EL (cell line): Measurements from ENCODE around the gene IP6K3.

Experiments used
- DNase-seq: peaks from one replicate; pipeline ENCODE4 v3.0.0-alpha.2; 2016

IP6K3 gene, protein sequence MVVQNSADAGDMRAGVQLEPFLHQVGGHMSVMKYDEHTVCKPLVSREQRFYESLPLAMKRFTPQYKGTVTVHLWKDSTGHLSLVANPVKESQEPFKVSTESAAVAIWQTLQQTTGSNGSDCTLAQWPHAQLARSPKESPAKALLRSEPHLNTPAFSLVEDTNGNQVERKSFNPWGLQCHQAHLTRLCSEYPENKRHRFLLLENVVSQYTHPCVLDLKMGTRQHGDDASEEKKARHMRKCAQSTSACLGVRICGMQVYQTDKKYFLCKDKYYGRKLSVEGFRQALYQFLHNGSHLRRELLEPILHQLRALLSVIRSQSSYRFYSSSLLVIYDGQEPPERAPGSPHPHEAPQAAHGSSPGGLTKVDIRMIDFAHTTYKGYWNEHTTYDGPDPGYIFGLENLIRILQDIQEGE

DNA sequence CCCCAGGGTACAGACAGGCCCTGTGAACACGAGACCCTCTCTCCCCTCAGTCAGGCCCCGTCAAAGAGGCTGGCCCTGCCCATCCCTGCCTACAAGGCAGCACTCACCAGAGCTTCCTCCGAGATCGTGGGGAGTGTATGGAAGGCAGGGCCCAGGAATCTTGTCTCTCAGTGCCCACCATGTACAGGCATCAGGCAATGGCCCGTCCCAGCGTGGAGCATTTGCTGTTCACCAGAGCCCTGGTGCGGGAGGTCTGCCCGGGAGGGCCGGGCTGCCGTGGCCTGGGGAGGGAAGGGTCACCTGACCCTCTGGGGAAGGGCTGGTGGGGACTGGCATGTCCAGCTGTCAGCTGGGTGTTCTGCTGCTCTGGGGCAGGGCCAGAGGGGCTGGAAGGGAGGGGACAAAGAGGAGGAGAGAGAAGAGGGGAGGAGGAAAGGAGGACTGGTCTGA is at the start of gene IP6K3:
TSS of gene IP6K3 (minus strand) at position 255 of the 450 bp plus-strand sequence. CDS start 11,429 bp downstream, outside the sequence.
- DNase-seq: no peak

- no peak for DNase-seq
These were observed 48.4 kb upstream of the IP6K3 start for GRCh38 chr6:33794910-33795623.

GRCh38 chr6:33792981-33793380 is 46.3 kb upstream of the IP6K3 start:
- no peak for DNase-seq

DNA sequence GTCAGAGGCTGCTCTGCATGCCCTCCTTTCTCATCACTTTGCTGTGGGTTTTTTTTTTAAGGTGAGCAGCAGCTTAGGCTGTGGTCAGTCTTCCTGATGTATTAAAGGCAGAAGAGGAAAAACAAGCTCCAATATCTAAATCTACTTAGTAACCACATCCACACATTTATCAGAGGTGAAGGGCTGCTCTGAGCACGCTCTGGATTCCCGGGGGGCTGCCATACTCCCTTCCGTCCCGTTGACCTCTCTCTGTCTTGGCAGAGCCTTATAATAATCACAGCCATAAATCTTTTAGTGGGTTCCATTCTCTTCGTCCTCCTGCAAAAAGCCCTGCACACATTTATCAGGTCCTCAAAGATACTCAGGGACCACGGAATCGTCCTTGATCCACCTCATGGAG is 44.9 kb upstream of the IP6K3 start:
- DNase-seq: no peak

DNA sequence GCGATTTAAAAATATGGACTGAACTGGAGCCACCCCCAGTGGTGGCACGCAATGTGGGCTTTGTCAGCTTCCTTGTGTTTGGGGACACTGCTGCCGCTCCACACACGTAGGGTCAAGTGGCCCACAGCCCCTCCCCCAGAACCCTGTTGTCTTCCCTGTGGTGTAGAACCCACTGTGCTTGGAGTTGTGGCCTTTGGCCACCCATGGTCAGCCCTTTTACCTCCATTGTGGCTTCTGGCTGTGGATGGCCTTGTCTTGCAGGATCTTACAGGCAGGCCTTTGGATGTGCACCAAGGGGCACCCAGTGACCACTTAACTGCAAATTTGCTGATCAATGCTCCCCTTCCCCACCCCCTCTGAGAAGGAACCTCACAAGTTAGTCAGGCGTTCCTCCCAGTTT is 44.2 kb upstream of the IP6K3 start:
- DNase-seq: no peak

GRCh38 chr6:33790379-33790778 is 43.7 kb upstream of the IP6K3 start:
- DNase-seq: no peak

DNA sequence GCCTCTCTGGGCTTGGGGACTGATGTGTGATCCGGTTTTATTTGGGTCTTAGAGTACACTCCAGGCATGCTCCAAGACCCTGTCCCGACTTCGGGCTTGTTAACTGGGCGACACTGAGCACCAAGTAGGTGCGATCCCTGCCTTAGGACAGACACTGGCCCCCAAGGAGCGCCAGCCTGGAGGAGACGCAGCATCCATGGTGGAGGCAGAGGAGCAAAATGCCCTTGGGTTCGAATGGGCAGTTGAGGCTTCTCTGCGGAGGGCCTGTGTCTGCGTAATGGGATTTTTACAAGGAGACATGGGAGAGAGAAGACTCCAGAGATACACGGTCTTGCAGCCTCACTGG is 42.8 kb upstream of the IP6K3 start:
- DNase-seq: no peak

DNA sequence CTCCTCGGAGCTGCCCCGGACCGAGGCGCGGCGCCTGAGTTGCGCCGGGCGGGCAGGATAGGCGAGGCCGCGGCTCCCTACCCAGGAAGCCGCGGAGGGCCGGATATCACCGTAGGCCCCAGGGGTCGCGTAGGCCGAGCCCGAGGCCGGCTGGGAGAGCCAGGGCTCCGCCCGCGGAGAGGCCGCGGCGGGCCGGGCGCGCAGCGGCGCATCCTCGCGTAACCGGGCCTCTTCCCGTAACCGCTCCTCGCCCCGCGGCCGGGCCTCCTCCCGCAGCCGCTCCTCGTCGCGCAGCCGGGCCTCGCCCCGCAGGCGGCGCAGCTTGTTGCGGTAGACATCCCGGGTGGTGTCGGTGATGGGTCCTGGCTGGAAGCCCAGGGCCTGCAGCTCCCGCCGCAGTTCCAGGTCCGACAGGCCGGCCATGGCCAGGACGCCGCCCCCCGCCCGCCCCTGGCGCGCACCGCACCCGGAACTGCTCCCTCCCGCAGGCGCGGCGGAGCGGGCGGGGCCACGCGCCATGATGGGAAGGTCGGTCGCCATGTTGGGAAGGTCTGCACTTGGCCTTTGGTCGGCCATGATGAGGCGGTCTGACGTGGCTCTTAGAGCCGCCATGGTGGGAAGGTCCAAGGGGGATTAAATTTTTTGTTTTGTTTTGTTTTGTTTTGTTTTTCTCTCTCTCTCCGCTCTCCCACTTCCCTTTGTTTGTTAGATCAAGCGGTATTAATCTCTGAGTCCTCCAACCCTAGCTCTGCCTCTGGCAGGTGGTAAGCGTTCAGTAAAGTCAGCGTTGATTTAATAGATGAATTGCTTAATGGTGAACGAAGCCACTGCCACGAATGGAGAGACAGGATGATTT is 42.2 kb upstream of the IP6K3 start, which contains the start of gene LEMD2:
TSS of gene LEMD2 (minus strand) at position 437 of the 856 bp plus-strand sequence. CDS start at position 423, 14 bp downstream.
- DNase-seq: peak; percentile 92

DNA sequence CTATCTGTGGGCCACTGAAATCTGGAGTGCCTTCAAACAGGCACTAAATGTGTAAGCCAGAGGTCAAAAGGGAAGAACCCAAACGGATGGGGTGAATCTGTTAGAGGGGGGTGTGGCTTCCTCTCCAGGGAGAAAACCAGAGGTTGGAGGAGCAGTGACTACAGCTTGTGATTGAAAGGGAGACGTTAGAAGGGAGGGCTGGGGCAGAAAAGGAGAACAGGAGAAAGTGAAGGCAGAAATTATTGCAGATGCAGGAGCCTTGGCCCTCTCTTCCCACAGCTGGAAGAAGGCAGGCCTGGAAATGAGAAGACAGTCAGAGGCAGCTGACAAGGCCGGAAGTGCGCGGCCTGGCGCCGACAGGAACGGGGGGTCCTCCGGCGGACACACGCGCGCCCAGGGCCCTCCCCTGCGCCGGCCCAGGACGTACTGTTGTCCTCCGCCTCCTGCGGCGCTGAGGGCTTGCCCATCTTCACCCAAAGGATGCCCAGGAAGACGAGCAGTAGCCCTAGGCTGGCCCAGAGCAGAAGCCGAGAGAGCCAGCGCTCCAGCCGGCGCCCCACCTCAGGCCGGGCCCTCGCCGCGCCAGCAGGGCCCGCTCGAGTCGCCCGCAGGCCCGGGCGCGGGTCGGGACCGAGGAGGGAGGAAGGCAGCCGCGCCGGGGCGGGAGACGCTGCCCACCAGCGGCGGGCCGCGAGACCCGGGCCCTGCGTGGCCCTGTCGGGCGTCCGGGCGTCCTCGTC is 41.4 kb upstream of the IP6K3 start:
- DNase-seq: peak; percentile 78

DNA sequence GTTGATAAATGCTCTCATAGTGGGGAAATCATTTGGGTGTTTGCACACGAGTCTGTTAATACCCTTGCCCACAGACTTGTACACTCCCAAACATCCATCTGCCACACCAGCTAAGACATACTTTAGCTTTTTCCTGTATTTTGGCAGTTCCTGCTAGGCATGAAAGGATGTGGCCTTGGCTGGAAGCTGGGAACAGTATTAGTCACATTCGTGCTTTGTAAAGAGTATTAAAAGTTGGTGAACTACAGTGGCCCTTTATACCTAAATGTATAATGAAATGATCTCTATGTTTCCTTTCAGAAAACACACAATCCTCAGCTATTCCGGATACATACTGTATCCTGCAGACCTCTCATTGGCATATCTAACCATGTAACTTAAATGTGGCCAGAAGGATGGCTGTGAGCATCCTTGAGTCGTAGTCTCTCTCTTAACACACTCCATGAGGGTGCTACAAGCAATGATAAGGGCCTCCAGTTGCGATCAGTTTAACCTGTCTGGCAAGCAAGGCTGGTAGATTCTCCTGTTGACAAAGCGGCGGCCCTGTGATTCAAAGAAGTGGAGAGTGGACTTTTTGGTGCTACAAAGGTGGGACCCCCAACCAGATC is 40.7 kb upstream of the IP6K3 start:
- DNase-seq: peak; percentile 53

DNA sequence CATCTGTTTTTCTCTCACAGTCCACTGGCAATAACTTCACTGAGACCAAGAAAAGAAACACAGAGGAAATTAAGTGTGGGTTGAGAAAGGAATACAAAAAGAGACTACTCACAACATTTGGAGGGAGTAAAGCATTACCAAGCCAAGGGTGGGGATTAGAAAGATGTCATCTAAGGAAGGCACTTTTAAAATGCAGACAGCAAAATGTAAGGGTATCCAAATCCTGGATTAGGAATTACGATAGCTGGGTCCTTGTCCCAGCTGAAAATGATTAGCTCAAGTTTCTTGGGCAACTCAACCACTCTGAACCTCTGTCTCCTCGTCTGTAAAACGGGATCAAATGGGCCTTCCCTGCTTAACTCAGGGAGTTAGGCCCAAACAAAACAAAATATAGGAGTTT is 40.0 kb upstream of the IP6K3 start:
- DNase-seq: no peak

DNA sequence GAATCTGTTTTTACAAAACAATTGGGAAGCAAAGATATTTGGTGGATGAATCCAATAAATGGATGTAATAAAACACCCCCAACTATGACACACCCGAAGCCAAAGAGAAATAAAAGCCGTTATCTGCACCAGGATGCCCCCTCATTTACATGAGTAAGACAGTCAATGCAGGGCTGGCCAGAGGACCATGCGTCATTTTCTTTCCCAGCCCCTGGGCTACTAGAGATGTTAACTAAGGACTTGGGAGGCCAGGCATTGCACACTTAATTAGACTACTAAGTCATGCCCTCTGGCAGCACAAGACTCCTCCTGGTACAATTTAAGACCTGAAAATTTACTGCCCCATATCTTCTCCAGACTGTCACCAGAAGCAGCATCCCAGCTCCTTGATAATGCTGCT is 39.1 kb upstream of the IP6K3 start:
- peak; percentile 92 for DNase-seq

GRCh38 chr6:33784787-33785186 is 38.1 kb upstream of the IP6K3 start:
- no peak for DNase-seq

- DNase-seq: no peak
These were observed 37.2 kb upstream of the IP6K3 start for GRCh38 chr6:33783781-33784520.

DNA sequence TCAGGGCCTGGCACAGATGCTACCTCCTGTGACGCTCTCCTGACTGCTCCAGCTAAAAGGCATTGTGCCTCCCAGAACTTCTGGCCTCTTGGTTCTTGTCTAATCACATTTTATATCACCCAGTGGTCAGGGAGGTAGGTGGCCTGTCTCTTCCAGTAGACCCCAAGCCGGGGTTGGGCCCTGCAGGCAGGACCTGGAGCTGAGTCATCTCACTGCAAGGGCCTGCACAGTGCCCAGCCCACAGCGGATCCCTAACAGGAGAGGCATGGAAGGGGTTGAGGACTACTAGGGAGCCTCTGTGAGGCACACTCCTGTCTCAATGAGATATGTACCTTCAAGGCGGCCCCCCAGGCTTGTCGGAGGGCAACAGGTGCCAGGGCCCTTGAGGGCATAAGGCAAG is 35.9 kb upstream of the IP6K3 start:
- DNase-seq: peak; percentile 22

DNA sequence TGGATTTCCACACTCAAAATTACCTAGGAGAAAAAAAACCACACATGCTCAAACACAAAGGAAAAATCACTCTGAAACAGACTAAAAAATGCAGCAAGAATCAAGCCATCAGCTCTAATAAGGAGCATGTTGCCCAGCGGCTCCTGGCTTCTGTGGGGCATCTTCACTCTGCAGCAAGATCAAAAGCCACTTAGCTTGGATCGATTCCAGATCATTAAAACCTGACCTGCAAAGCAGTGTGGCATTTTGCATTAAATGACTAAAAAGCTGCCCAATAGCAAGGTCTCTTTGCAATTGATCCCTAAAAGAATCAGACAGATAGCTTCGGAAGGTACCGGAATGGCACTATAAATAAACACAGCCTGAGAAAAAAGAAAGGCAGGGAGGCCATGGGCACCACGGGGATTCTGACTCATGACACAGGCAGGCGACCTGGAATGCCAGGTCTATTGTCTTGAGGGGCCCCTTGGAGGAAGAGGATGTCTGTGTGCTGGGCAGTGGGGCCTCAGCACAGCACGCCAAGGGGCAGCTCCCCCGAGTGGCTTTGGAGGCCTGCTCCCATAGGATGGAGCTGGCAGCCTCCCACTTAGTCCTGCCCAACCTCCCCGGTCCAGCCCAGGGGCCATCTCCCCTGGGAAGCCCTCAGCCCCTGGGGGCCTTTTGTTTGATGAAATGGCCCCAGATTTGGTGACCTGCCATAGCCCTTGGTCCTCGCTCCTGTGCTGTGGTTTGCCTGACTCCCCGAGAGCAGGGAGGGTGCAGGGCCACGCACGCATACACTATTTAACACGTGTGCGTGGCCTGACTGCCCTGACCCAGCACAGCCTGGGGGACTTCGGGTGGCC is 34.6 kb upstream of the IP6K3 start:
- peak; percentile 77 for DNase-seq

DNA sequence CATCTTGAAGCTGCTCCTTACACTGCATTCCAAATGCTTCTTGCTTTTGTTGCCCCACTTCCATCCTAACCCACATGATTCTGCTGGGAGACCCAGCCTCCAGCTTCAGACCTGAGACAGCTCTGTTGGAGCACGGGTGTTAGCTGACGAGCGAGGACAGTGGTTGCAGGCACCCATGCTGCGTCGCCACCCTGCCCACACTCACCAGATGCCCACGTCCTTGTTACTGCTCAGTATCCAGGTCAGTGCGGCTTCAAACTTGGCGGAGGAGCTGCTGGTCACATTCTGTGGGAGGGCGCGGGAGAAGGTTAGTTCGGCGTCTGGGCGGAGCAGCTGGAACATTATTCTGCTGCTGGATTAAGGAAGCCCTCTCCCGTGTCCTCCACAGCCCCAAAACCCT is 33.2 kb upstream of the IP6K3 start:
- DNase-seq: no peak

DNA sequence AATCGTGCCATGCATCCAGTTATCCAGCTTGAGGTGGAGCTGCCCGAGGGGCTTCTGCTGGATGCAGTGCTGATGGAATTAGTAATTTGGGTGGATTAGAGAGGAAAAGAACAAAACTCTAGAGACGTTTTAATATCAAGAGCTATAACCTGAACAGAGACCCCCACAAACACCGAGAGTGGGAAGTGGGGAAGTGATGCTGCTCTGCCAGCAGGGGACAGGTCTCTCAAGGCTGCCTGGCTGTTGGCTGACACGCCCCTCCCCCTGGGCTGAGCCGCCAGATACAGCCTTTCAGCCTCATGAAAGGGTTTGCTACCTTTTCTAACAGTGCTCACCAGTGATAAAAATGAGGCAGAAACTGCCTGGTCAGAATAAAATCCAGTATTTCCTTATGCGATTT is 32.6 kb upstream of the IP6K3 start:
- no peak for DNase-seq

- no peak for DNase-seq
These were observed 31.9 kb upstream of the IP6K3 start for GRCh38 chr6:33778444-33779121.
